IMR-90 (cell line): Measurements from ENCODE around the gene TMEM62.

Source experiments
- BHLHE40 ChIP-seq: fragments of 150-350 bp; IDR thresholded peaks from 2 replicates; pipeline ENCODE4 v1.6.1; 2016; ENCODE audit warnings: mild to moderate bottlenecking, low read depth, low read length
- CEBPB ChIP-seq: IDR thresholded peaks from 2 replicates; pipeline ENCODE4 v1.6.1; 2012; ENCODE audit warnings: low read depth, low read length, improper control_type of control experiment
- CHD1 ChIP-seq: IDR thresholded peaks from 2 replicates; pipeline ENCODE4 v1.6.1; 2012; ENCODE audit warnings: low read depth, low read length, improper control_type of control experiment
- ELK1 ChIP-seq: fragments of 150-350 bp; IDR thresholded peaks from 2 replicates; pipeline ENCODE4 v1.6.1; 2016; ENCODE audit warnings: low read depth, mild to moderate bottlenecking, low read length, moderate library complexity, borderline replicate concordance
- MXI1 ChIP-seq: IDR thresholded peaks from 2 replicates; pipeline ENCODE4 v1.6.1; 2012; ENCODE audit warnings: low read depth, mild to moderate bottlenecking, low read length, moderate library complexity, borderline replicate concordance
- RFX5 ChIP-seq: IDR thresholded peaks from 2 replicates; pipeline ENCODE4 v1.8.0; 2012; ENCODE audit warnings: low read depth, mild to moderate bottlenecking, low read length, moderate library complexity
- USF2 ChIP-seq: fragments of 150-350 bp; IDR thresholded peaks from 2 replicates; pipeline ENCODE4 v1.6.1; 2017; ENCODE audit warnings: mild to moderate bottlenecking, antibody characterized with exemption, low read length, low read depth
- TF ChIP-seq, protein P1 (sequence below): conservative IDR thresholded peaks from 2 replicates; pipeline ENCODE4 v1.5.1; 2012; ENCODE audit warnings: mild to moderate bottlenecking, low read depth, low read length, improper control_type of control experiment

- TF ChIP-seq BHLHE40 (no peak), RFX5 (no peak), ELK1 (no peak), CEBPB (no peak), CHD1 (no peak), MXI1 (no peak), USF2 (no peak)
- TF ChIP-seq, protein P1, sequence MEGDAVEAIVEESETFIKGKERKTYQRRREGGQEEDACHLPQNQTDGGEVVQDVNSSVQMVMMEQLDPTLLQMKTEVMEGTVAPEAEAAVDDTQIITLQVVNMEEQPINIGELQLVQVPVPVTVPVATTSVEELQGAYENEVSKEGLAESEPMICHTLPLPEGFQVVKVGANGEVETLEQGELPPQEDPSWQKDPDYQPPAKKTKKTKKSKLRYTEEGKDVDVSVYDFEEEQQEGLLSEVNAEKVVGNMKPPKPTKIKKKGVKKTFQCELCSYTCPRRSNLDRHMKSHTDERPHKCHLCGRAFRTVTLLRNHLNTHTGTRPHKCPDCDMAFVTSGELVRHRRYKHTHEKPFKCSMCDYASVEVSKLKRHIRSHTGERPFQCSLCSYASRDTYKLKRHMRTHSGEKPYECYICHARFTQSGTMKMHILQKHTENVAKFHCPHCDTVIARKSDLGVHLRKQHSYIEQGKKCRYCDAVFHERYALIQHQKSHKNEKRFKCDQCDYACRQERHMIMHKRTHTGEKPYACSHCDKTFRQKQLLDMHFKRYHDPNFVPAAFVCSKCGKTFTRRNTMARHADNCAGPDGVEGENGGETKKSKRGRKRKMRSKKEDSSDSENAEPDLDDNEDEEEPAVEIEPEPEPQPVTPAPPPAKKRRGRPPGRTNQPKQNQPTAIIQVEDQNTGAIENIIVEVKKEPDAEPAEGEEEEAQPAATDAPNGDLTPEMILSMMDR: no peak
Observed at GRCh38 chr15:43127752-43128151, 5.6 kb upstream of the TMEM62 start.
